Measurements from ENCODE around the gene FBXO45. TPM values are rescaled to one million over a fixed set of nuclear protein-coding genes. Genes with fewer than 3 reads are reported as not detected.
"Not testable (repeated sequence)": the region's sequence is repeated elsewhere in the genome, so short reads cannot be mapped to it uniquely, and the experiment has no call there.

The FBXO45 gene
- 14.4 and 22.7 TPM in 2 replicates for total RNA-seq

DNA sequence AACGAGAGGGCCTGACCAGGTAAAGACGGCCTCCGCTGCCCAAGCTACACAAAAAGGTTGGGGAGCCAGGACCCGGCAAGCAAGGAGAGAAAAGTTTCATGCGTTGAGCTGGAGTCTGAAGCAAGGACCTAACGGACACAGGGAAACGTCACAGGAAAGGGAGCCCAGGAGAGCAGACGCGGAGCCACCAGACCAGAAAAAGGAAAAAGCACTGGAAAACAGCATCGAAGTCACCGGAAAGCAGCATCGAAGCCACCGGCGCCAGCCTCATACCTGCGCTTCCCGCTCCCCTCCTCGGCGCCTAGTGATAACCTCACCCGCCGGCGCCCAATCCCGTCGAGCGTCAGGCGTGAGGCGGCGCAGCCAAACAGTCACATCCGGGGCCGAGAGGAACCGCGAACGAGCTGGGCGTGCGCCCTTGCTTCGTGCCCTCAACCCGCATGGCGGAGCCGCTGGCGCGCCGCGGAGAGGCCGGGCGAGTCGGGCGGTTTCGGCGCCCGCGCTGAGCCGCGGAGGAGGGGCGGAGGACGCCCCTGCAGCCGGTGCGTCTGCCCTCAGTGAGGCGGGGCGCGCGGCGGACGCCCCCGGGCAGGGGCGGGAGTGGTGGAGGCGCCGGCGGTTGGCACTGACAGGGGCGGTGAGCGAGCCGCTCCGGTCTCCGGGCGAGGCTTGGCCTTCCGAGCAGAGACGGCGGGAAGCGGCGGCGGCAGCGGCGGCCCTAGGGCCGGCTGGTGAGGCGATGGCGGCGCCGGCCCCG, at the start of gene FBXO45, which contains the start of gene WDR53:
TSS of gene FBXO45 (plus strand) at position 415 of the 757 bp plus-strand sequence. CDS start at position 740, 325 bp downstream.
TSS of gene WDR53 (minus strand) at position 309 of the 757 bp plus-strand sequence. CDS start 7,079 bp downstream, outside the sequence.
- DNase-seq (ENCODE audit: low read depth, low spot score): peak; percentile 79

DNA sequence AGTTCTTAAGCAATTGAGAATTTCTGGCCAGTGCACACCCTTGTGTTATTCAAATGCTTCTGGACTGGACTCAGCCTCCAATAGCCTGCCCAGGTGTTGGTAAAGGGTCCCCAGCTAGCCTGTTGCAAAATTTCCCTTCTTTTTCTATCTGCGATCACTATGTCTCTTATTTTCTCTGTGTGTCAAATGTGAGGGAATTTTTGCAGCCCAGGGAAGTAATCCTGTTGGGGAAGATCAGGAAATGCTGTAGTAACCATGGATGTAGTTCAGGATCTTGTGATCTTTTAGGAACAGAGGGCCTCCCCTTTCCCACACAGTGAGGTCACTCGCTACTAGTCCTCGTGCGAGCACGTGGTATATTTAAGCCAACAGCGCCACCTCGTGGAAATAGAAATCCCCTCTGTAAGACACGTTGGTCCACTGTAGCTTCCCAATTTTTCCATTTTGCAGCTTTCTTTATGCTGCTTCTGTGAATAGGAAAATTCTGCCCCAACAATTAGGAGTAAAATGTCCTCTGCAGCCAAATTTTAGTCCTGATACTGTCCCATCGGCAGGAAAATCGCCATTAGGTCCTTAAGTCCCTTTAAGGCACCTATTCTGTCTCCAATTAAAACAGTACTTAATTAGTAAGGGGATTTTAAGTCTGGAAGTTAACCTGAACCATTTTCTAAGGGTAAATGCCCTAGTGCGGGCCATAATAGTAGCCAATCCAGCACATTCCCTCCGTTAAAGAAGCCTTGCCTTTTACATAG, 49.3 kb upstream of the FBXO45 start:
- no peak for DNase-seq (ENCODE audit: low read depth, low spot score)

DNA sequence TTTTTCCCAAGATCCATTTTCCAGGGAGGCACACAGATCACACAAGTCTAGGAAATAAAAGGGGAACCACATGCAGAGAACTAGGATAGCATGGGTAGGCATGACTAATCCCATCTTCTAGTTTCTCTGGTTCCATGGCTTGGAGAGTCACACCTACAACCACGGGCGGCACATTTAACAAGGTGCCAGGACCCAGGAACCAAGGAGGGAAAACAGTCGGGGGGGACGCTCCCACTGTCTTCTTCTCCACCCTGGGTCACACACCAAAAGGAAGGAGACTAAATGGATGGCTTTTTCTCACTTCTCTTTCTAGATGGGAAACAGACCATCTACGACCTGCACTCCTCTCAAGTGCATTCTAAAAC, 48.8 kb upstream of the FBXO45 start:
- DNase-seq (ENCODE audit: low read depth, low spot score): no peak

GRCh38 chr3:196521291-196521690, 47.2 kb upstream of the FBXO45 start:
- DNase-seq (ENCODE audit: low read depth, low spot score): not testable (repeated sequence)

- no peak for DNase-seq (ENCODE audit: low read depth, low spot score)
Observed at GRCh38 chr3:196523841-196524240, 44.6 kb upstream of the FBXO45 start.

DNA sequence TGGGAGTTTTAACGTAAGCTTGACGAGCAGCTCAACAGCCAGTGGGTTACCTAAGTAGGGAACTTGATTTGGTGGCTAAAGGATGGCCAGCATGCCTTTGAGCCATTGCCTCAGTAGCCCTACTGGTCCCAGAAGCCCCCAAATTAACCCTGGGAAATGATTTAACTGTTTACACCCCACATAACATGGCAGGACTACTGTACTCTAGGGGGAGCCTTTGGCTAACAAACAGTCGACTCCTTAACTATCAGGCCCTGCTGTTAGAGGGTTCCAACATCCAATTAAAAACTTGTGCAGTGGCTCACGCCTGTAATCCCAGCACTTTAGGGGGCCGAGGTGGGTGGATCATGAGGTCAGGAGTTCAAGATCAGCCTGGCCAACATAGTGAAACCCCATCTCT, 43.9 kb upstream of the FBXO45 start:
- no peak for DNase-seq (ENCODE audit: low read depth, low spot score)

DNA sequence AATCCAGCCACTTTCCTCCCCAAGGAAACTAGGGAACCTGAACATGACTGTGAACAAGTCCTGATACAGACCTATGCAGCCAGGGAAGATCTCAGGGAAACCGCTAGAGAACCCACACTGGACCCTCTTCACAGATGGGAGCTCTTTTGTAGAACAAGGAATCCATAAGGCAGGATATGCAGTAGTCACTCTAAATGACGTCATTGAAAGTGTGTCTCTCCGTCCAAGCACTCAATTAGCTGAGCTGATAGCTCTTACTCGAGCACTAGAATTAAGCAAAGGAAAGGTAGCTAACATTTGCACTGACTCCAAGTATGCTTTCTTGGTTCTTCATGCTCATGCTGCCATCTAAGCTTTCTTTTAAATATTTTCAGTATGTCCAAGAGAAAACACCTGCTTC, 43.3 kb upstream of the FBXO45 start:
- no peak for DNase-seq (ENCODE audit: low read depth, low spot score)

DNA sequence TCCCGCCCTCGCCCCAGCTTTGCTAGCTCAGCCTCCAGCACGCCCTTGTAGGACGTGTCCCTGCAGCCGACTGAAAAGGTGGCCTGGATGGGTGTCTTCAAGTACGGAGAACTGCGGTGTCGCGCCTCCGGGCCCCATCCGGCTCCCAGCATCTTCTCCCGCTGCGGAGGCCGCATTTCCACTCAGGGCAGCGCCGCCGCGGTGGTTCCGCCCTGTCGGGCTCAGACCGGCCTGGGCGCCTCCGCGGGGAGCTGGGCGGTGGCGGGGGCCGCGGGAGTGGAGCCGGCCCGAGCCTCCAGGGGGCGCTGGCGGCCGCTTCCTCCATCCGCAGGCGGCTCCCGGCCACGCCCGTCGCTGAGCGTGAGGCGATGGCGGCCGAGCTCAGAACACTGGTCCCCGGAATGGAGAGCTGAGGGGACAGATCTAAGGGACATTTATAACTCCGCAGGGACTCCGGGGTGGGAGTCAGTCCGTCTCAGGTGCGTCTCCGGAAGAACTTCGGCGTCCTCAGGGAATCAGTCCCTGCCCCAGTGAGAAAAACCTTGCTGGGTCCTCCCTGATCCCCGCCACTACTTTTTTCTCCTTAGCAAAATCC, 39.7 kb upstream of the FBXO45 start:
- no peak for DNase-seq (ENCODE audit: low read depth, low spot score)

GRCh38 chr3:196531418-196531817, 37.0 kb upstream of the FBXO45 start:
- DNase-seq (ENCODE audit: low read depth, low spot score): no peak

GRCh38 chr3:196533260-196533681, 35.2 kb upstream of the FBXO45 start:
- DNase-seq (ENCODE audit: low read depth, low spot score): no peak

- no peak for DNase-seq (ENCODE audit: low read depth, low spot score)
Observed at GRCh38 chr3:196537319-196537984, 31.0 kb upstream of the FBXO45 start.

DNA sequence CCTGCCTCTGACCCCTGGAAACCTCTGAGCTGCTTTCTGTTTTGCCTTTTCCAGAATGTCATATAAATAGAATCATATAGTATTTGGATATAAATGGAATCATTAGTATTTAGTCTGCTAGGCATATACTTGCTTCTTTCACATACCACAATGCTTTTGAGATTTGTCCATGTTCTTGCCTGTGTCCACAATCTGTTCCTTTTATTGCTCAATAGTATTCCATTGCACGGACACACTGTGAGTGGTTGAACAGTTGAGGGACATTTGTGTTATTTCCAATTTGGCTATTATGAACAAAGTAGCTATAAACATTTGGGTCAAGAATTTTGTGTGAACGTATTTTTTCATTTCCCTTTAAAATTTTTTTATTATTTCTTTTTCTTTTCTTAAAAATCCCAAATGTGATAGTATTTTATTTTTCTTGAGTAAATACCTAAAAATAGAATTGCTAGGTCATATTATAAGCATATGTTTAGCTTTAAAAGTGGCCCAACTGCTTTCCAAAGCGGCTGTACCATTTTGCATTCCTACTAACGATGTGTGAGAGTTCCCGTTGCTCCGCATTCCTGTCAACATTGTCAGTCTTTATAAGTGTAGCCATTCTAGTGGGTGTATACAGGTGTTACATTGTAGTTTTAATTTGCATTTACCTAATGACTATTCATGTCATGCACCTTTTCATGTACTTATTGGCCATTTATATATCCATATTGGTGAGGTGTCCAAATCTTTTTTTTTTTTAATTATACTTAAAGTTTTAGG, 26.6 kb upstream of the FBXO45 start:
- DNase-seq (ENCODE audit: low read depth, low spot score): no peak

DNA sequence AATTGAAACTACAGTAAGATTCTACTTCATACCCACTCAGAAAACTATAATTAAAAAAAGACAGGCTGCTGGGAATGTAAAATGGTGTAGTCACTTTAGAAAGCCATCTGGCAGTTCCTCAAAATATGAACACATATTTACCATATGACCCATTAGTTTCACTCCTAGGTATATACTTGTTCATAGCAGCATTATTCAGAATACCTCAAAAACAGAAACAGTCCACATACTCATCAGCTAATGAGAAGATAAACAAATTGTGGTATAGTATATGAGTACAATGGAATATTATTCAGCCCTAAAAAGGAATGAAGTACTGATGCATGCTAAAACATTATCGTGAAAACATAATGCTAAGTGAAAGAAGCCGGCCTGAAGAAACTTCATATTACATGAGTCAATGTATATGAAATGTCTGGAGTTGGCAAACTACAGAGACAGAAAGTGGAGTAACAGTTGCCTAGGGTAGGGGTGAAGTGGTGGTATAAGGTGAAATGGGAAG, 23.9 kb upstream of the FBXO45 start:
- DNase-seq (ENCODE audit: low read depth, low spot score): no peak

DNA sequence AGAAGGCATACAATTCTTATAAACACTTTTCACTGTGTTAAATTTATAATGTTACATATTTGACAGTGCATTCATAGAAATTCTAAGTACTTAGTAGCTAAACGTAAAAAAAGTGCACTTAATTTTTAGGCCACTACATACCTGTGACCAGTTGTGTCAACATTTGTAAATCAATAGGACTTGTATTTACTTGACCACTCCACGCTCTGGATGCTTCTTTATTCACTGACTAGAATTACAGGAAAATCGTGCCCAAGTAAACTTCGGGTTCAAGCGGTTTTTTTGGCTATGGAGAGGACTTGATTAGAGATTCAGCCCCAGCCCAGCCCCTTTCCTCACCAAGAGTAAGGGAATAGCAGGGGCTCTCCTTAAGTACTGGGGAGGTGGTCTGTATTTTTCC, 21.9 kb upstream of the FBXO45 start:
- no peak for DNase-seq (ENCODE audit: low read depth, low spot score)

GRCh38 chr3:196547067-196547466, 21.4 kb upstream of the FBXO45 start:
- no peak for DNase-seq (ENCODE audit: low read depth, low spot score)

- not testable (repeated sequence) for DNase-seq (ENCODE audit: low read depth, low spot score)
Observed at GRCh38 chr3:196549312-196549711, 19.1 kb upstream of the FBXO45 start.

DNA sequence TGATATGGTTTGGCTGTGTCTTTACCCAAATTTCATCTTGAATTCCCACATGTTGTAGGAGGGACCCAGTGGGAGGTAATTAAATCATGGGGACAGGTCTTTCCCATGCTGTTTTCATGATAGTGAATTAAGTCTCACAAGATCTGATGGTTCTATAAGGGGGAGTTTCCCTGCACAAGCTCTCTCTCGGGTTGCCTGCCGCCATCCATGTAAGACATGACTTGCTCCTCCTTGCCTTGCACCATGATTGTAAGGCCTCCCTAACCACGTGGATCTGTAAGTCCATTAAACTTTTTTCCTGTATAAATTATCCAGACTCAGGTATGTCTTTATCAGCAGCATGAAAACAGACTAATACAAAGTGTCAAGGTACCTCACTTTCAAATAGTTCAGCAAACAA, 18.3 kb upstream of the FBXO45 start:
- DNase-seq (ENCODE audit: low read depth, low spot score): not testable (repeated sequence)

- no peak for DNase-seq (ENCODE audit: low read depth, low spot score)
Observed at GRCh38 chr3:196552253-196552652, 16.2 kb upstream of the FBXO45 start.

GRCh38 chr3:196553551-196553950, 14.9 kb upstream of the FBXO45 start:
- DNase-seq (ENCODE audit: low read depth, low spot score): no peak

DNA sequence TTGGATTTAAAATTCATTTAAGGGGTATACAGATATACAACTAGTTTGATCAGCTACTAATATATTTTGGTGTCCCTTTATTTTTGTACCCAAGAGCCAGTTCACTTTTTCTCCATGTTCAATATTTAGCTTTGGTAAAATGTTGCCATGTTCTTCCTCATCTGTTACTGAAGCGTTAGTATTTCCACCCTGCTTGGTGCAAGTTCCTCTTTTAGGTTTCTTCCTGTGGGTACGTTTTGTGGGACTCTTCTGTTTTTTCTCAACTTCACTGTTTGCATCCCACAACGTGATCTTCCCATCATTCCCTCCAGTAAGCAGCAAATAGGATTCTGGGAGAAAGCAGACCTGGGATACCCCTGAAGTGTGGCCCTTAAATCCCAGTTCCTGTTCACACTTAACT, 14.3 kb upstream of the FBXO45 start:
- DNase-seq (ENCODE audit: low read depth, low spot score): no peak

- DNase-seq (ENCODE audit: low read depth, low spot score): no peak
Observed at GRCh38 chr3:196555295-196555694, 13.2 kb upstream of the FBXO45 start.

Measured in pulmonary artery endothelial cell (primary cell).